HUES48 (cell line): ENCODE measurements around the gene SH3BP4.

Source experiments
- H3K27ac ChIP-seq: one replicate; pipeline ENCODE4 v1.7.0; 2013; ENCODE audit warnings: low read depth, low read length, inconsistent platforms
- H3K27me3 ChIP-seq: 2 replicates; pipeline ENCODE4 v1.6.1; 2013; ENCODE audit warnings: mild to moderate bottlenecking, low read length; ENCODE audit not compliant: control insufficient read depth, insufficient read depth
- H3K36me3 ChIP-seq: 2 replicates; pipeline ENCODE4 v1.6.1; 2013; ENCODE audit warnings: low read length; ENCODE audit not compliant: control insufficient read depth, insufficient read depth
- H3K4me1 ChIP-seq: 2 replicates; pipeline ENCODE4 v1.6.1; 2013; ENCODE audit warnings: mild to moderate bottlenecking, low read length; ENCODE audit not compliant: control insufficient read depth, insufficient read depth
- H3K4me3 ChIP-seq: 2 replicates; pipeline ENCODE4 v1.5.1; 2013; ENCODE audit warnings: mild to moderate bottlenecking, low read depth, low read length
- H3K9ac ChIP-seq: 2 replicates; pipeline ENCODE4 v1.6.1; 2013; ENCODE audit warnings: mild to moderate bottlenecking, low read depth, low read length, moderate library complexity
- H3K9me3 ChIP-seq: 2 replicates; pipeline ENCODE4 v1.6.1; 2013; ENCODE audit warnings: low read length; ENCODE audit not compliant: control insufficient read depth, insufficient read depth

SH3BP4 gene

GRCh38 chr2:235032949-235033348, 81.1 kb downstream of the SH3BP4 start:
- no peaks in the 10 kb centered on the region for H3K4me1 ChIP-seq
- no peak overlapping the region for H3K27ac ChIP-seq

GRCh38 chr2:235034265-235035118, 82.7 kb downstream of the SH3BP4 start:
- Histone ChIP-seq H3K4me3 (no peak overlapping the region), H3K27ac (no peak overlapping the region), H3K4me1 (peaks cover 11% of the 10 kb centered on the region), H3K36me3 (peaks cover 39% of the 10 kb centered on the region), H3K27me3 (no peaks in the 10 kb centered on the region), H3K9me3 (no peaks in the 10 kb centered on the region), H3K9ac (no peak overlapping the region)

More at GRCh38 chr2:235032949-235033348, 81.1 kb downstream of the SH3BP4 start:
- Histone ChIP-seq H3K9me3 (no peaks in the 10 kb centered on the region), H3K27me3 (no peaks in the 10 kb centered on the region), H3K36me3 (peaks cover 32% of the 10 kb centered on the region), H3K4me3 (no peak overlapping the region), H3K9ac (no peak overlapping the region)

- no peak overlapping the region for H3K9ac ChIP-seq
- H3K9me3 ChIP-seq, result no peaks in the 10 kb centered on the region
- H3K4me1 ChIP-seq, result peaks cover 14% of the 10 kb centered on the region
- no peak overlapping the region for H3K4me3 ChIP-seq
- H3K36me3 ChIP-seq, result peaks cover 65% of the 10 kb centered on the region
- no peak overlapping the region for H3K27ac ChIP-seq
- no peaks in the 10 kb centered on the region for H3K27me3 ChIP-seq
Measured at GRCh38 chr2:235037604-235038166, 85.9 kb downstream of the SH3BP4 start.

- no peak overlapping the region for H3K27ac ChIP-seq
- H3K27me3 ChIP-seq, result no peaks in the 10 kb centered on the region
- peaks cover 77% of the 10 kb centered on the region for H3K36me3 ChIP-seq
- H3K4me3 ChIP-seq, result no peak overlapping the region
- H3K9ac ChIP-seq, result no peak overlapping the region
- peaks cover 14% of the 10 kb centered on the region for H3K4me1 ChIP-seq
- no peaks in the 10 kb centered on the region for H3K9me3 ChIP-seq
Measured at GRCh38 chr2:235041221-235041917, 89.6 kb downstream of the SH3BP4 start.

GRCh38 chr2:235041918-235042575, 90.2 kb downstream of the SH3BP4 start:
- Histone ChIP-seq H3K4me1 (peaks cover 14% of the 10 kb centered on the region), H3K4me3 (no peak overlapping the region), H3K9me3 (no peaks in the 10 kb centered on the region), H3K27me3 (no peaks in the 10 kb centered on the region), H3K9ac (no peak overlapping the region), H3K36me3 (peaks cover 78% of the 10 kb centered on the region), H3K27ac (no peak overlapping the region)

- H3K4me1 ChIP-seq, result peaks cover 14% of the 10 kb centered on the region
- H3K27me3 ChIP-seq, result no peaks in the 10 kb centered on the region
- no peaks in the 10 kb centered on the region for H3K9me3 ChIP-seq
- H3K27ac ChIP-seq, result no peak overlapping the region
- peaks cover 76% of the 10 kb centered on the region for H3K36me3 ChIP-seq
- H3K4me3 ChIP-seq, result no peak overlapping the region
- H3K9ac ChIP-seq, result no peak overlapping the region
Measured at GRCh38 chr2:235042576-235043515, 91.0 kb downstream of the SH3BP4 start.

GRCh38 chr2:235043762-235044500, 92.1 kb downstream of the SH3BP4 start:
- Histone ChIP-seq H3K4me1 (peaks cover 8% of the 10 kb centered on the region), H3K4me3 (no peak overlapping the region), H3K27ac (no peak overlapping the region), H3K36me3 (peaks cover 68% of the 10 kb centered on the region), H3K9ac (no peak overlapping the region), H3K27me3 (no peaks in the 10 kb centered on the region), H3K9me3 (no peaks in the 10 kb centered on the region)

GRCh38 chr2:235044501-235045271, 92.9 kb downstream of the SH3BP4 start:
- H3K9ac ChIP-seq, result no peak overlapping the region
- H3K4me1 ChIP-seq, result peaks cover under 1% of the 10 kb centered on the region
- H3K4me3 ChIP-seq, result no peak overlapping the region
- H3K36me3 ChIP-seq, result peaks cover 68% of the 10 kb centered on the region
- no peak overlapping the region for H3K27ac ChIP-seq
- H3K27me3 ChIP-seq, result no peaks in the 10 kb centered on the region
- no peaks in the 10 kb centered on the region for H3K9me3 ChIP-seq

- no peaks in the 10 kb centered on the region for H3K27me3 ChIP-seq
- H3K36me3 ChIP-seq, result peaks cover 64% of the 10 kb centered on the region
- H3K9ac ChIP-seq, result no peak overlapping the region
- H3K4me1 ChIP-seq, result no peaks in the 10 kb centered on the region
- H3K27ac ChIP-seq, result no peak overlapping the region
- no peaks in the 10 kb centered on the region for H3K9me3 ChIP-seq
- H3K4me3 ChIP-seq, result no peak overlapping the region
Measured at GRCh38 chr2:235045336-235045972, 93.6 kb downstream of the SH3BP4 start.
